H9 (cell line): ENCODE data around the gene B4GALNT2. TPM values are rescaled to one million over a fixed set of nuclear protein-coding genes. Genes with fewer than 3 reads are reported as not detected.

Experiments
- DNase-seq: peaks from one replicate; pipeline ENCODE4 v3.0.0-alpha.2; 2017
- H2AFZ ChIP-seq: one replicate; pipeline ENCODE4 v1.6.1; 2013; ENCODE audit warnings: mild to moderate bottlenecking, low read length, control low read depth, moderate library complexity
- H2AK5ac ChIP-seq: 2 replicates; pipeline ENCODE4 v1.6.1; 2013; ENCODE audit warnings: low read length, control low read depth, mixed read lengths; ENCODE audit not compliant: insufficient read length
- H2BK120ac ChIP-seq: one replicate; pipeline ENCODE4 v1.6.1; 2013; ENCODE audit warnings: low read depth, mild to moderate bottlenecking, low read length, control low read depth, inconsistent platforms; ENCODE audit not compliant: poor library complexity, severe bottlenecking
- H2BK12ac ChIP-seq: 2 replicates; pipeline ENCODE4 v1.6.1; 2013; ENCODE audit warnings: low read length, control low read depth, mixed read lengths, low read depth; ENCODE audit not compliant: insufficient read length
- H2BK15ac ChIP-seq: 2 replicates; pipeline ENCODE4 v1.6.1; 2013; ENCODE audit warnings: low read depth, low read length, control low read depth
- H2BK20ac ChIP-seq: one replicate; pipeline ENCODE4 v1.6.1; 2013; ENCODE audit warnings: low read depth, mild to moderate bottlenecking, low read length, control low read depth, inconsistent platforms; ENCODE audit not compliant: poor library complexity, severe bottlenecking
- H2BK5ac ChIP-seq: 2 replicates; pipeline ENCODE4 v1.6.1; 2013; ENCODE audit warnings: low read length, control low read depth, mixed read lengths; ENCODE audit not compliant: insufficient read length
- H3K14ac ChIP-seq: 2 replicates; pipeline ENCODE4 v1.6.1; 2013; ENCODE audit warnings: low read length, control low read depth; ENCODE audit not compliant: insufficient read depth
- H3K18ac ChIP-seq: 2 replicates; pipeline ENCODE4 v1.6.1; 2013; ENCODE audit warnings: low read depth, mild to moderate bottlenecking, mixed read lengths, low read length, control low read depth; ENCODE audit not compliant: insufficient read length
- H3K23ac ChIP-seq: 2 replicates; pipeline ENCODE4 v1.6.1; 2013; ENCODE audit warnings: low read length, control low read depth, mixed read lengths, low read depth; ENCODE audit not compliant: insufficient read length
- H3K23me2 ChIP-seq: 2 replicates; pipeline ENCODE4 v1.6.1; 2013; ENCODE audit warnings: low read depth, mild to moderate bottlenecking, mixed read lengths, low read length, control low read depth; ENCODE audit not compliant: insufficient read length, poor library complexity, severe bottlenecking
- H3K27ac ChIP-seq: 2 replicates; pipeline ENCODE4 v1.5.1; 2013; ENCODE audit warnings: low read length, control low read depth, mixed read lengths, low read depth; ENCODE audit not compliant: insufficient read length
- H3K27me3 ChIP-seq: 2 replicates; pipeline ENCODE4 v1.6.1; 2013; ENCODE audit warnings: low read length, control low read depth, inconsistent platforms; ENCODE audit not compliant: insufficient read depth
- H3K4ac ChIP-seq: 2 replicates; pipeline ENCODE4 v1.6.1; 2013; ENCODE audit warnings: low read depth, mild to moderate bottlenecking, control low read depth, inconsistent platforms, low read length, moderate library complexity
- H3K4me1 ChIP-seq: 2 replicates; pipeline ENCODE4 v1.6.1; 2013; ENCODE audit warnings: low read length, control low read depth, inconsistent platforms; ENCODE audit not compliant: insufficient read depth
- H3K4me2 ChIP-seq: 2 replicates; pipeline ENCODE4 v1.6.1; 2013; ENCODE audit warnings: low read length, control low read depth, mixed read lengths; ENCODE audit not compliant: insufficient read length, insufficient read depth
- H3K56ac ChIP-seq: 2 replicates; pipeline ENCODE4 v1.6.1; 2013; ENCODE audit warnings: low read depth, mild to moderate bottlenecking, mixed read lengths, low read length, control low read depth; ENCODE audit not compliant: insufficient read length
- H3K79me1 ChIP-seq: 2 replicates; pipeline ENCODE4 v1.6.1; 2013; ENCODE audit warnings: low read depth, mild to moderate bottlenecking, moderate library complexity, low read length, control low read depth, inconsistent platforms; ENCODE audit not compliant: insufficient read depth, poor library complexity, severe bottlenecking
- H3K79me2 ChIP-seq: 2 replicates; pipeline ENCODE4 v1.6.1; 2013; ENCODE audit warnings: low read length, control low read depth, inconsistent platforms; ENCODE audit not compliant: insufficient read depth
- H3K9ac ChIP-seq: 2 replicates; pipeline ENCODE4 v1.6.1; 2013; ENCODE audit warnings: low read length, control low read depth, mixed read lengths; ENCODE audit not compliant: insufficient read length; ENCODE audit errors: extremely low read depth
- H3K9me3 ChIP-seq: one replicate; pipeline ENCODE4 v1.6.1; 2013; ENCODE audit warnings: low read depth, low read length, inconsistent platforms; ENCODE audit not compliant: control insufficient read depth
- H3T11ph ChIP-seq: one replicate; pipeline ENCODE4 v1.6.1; 2013; ENCODE audit warnings: mild to moderate bottlenecking, low read length, control low read depth, inconsistent platforms
- H4K20me1 ChIP-seq: one replicate; pipeline ENCODE4 v1.6.1; 2013; ENCODE audit not compliant: control insufficient read depth, insufficient read length, insufficient read depth
- H4K5ac ChIP-seq: 2 replicates; pipeline ENCODE4 v1.6.1; 2013; ENCODE audit warnings: low read depth, mild to moderate bottlenecking, mixed read lengths, low read length, control low read depth; ENCODE audit not compliant: insufficient read length
- H4K8ac ChIP-seq: replicated peaks from 2 replicates; pipeline ENCODE4 v1.6.1; 2013; ENCODE audit warnings: low read length, control low read depth, mixed read lengths, low read depth; ENCODE audit not compliant: insufficient read length
- H4K91ac ChIP-seq: 2 replicates; pipeline ENCODE4 v1.6.1; 2013; ENCODE audit warnings: low read depth, mild to moderate bottlenecking, moderate library complexity, mixed read lengths, low read length, control low read depth; ENCODE audit not compliant: insufficient read length
- H3K27ac Mint-ChIP-seq, 3 experiments: 2 replicates in 2 of 3; 3 replicates in 1 of 3; pipeline ENCODE4 v1.8.0; 2020 to 2021; ENCODE audit warnings: mixed read lengths in 3 of 3, mild to moderate bottlenecking in 1 of 3, moderate library complexity in 1 of 3
- H3K27me3 Mint-ChIP-seq: 2 replicates; pipeline ENCODE4 v1.8.0; 2021; ENCODE audit warnings: low read depth, mild to moderate bottlenecking, moderate library complexity, mixed read lengths
- H3K36me3 Mint-ChIP-seq, 3 experiments: 2 replicates in 2 of 3; 3 replicates in 1 of 3; pipeline ENCODE4 v1.8.0; 2020 to 2021; ENCODE audit warnings: low read depth in 3 of 3, mixed read lengths in 3 of 3; ENCODE audit not compliant: insufficient read depth in 1 of 3
- H3K4me1 Mint-ChIP-seq, 2 experiments: 2 replicates each; pipeline ENCODE4 v1.8.0; 2020; ENCODE audit warnings: mixed read lengths in 2 of 2
- H3K4me3 Mint-ChIP-seq, 2 experiments: 2 replicates in 1 of 2; 3 replicates in 1 of 2; pipeline ENCODE4 v1.8.0; 2020 to 2021; ENCODE audit warnings: mild to moderate bottlenecking in 2 of 2, mixed read lengths in 2 of 2, moderate library complexity in 1 of 2
- H3K9me3 Mint-ChIP-seq, 2 experiments: 2 replicates in 1 of 2; 3 replicates in 1 of 2; pipeline ENCODE4 v1.8.0; 2020; ENCODE audit warnings: mild to moderate bottlenecking in 2 of 2, mixed read lengths in 2 of 2, moderate library complexity in 1 of 2
- CTCF ChIP-seq: fragments of 200-600 bp; sonication (generic); conservative IDR thresholded peaks from 3 replicates; pipeline ENCODE4 v1.8.0; 2021; ENCODE audit warnings: antibody characterized with exemption, mild to moderate bottlenecking
- WGBS: extraction: QIAGEN DNeasy Blood & Tissue Kit; methylation state at CpG from one replicate; pipeline ENCODE4 v1.1.7; 2013; ENCODE audit warnings: missing lambda C conversion rate, low lambda C conversion rate, mixed read lengths; ENCODE audit not compliant: insufficient read length; ENCODE audit errors: extremely low coverage; 5-methylcytosine and 5-hydroxymethylcytosine counted together
- total RNA-seq: library from RNA; stranded (reverse); gene quantifications from 2 replicates; pipeline ENCODE4 v1.2.1, GENCODE V29; 2021

B4GALNT2 gene
- total RNA-seq, 1 experiment from 2014 or later: not detected

DNA sequence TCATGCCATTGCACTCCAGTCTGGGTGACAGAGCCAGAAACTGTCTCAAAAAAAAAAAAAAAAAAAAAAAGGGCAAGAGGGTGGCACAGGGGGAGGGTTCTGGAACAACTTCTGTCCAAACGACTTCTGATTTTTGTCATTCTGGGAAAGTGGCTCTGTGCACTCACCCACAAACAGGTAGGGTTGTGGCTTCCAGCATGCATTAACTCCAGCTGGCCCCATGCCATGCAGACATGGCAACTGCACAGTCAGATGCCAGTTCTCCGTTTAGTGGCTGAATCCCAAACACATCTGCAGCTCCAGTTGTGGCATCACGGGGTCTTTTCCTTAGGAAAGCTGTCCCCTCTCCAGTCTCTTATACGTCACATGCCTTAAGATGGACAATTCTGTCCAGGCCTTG, 30.3 kb downstream of the B4GALNT2 start:
- H3K9ac ChIP-seq: no peak overlapping the region
- Mint-ChIP-seq H3K36me3 (no peaks in the 10 kb centered on the region), H3K27me3 (peaks cover 36% of the 10 kb centered on the region), H3K4me1 (no peaks in the 10 kb centered on the region; a peak in 2 of 4 replicates), H3K9me3 (0 out of 5 replicates have a peak, but pooled peaks cover 0 to 1% of the 10 kb centered on the region in 2 experiments), H3K27ac (no peak overlapping the region; a peak in 1 of 7 replicates), H3K4me3 (no peak overlapping the region)
- H4K20me1 ChIP-seq: no peaks in the 10 kb centered on the region
- no peak overlapping the region for H4K8ac ChIP-seq
- H3K18ac ChIP-seq: no peak overlapping the region
- no peaks in the 10 kb centered on the region for H3K79me2 ChIP-seq
- no peak overlapping the region for H2BK15ac ChIP-seq
- WGBS: no CpG with 5 or more reads among the region's 4 CpGs
- H3K9me3 ChIP-seq: no peaks in the 10 kb centered on the region
- no peak overlapping the region for H3K23ac ChIP-seq
- no peak overlapping the region for H2AK5ac ChIP-seq
- no peak overlapping the region for H3K27ac ChIP-seq
- no peak overlapping the region for H2BK12ac ChIP-seq
- no peak overlapping the region for H3K4me2 ChIP-seq
- H3T11ph ChIP-seq: no peak overlapping the region
- no peak for DNase-seq
- H3K23me2 ChIP-seq: no peaks in the 10 kb centered on the region
- no peak overlapping the region for H2BK20ac ChIP-seq
- no peak for TF ChIP-seq CTCF
- no peak overlapping the region for H4K5ac ChIP-seq
- no peaks in the 10 kb centered on the region for H3K4me1 ChIP-seq
- H3K27me3 ChIP-seq: no peaks in the 10 kb centered on the region
- H3K56ac ChIP-seq: no peak overlapping the region
- H3K79me1 ChIP-seq: no peaks in the 10 kb centered on the region
- H3K4ac ChIP-seq: no peak overlapping the region
- no peak overlapping the region for H3K14ac ChIP-seq
- H2BK5ac ChIP-seq: no peak overlapping the region
- no peak overlapping the region for H2AFZ ChIP-seq
- H4K91ac ChIP-seq: no peak overlapping the region
- no peak overlapping the region for H2BK120ac ChIP-seq
